Caco-2 (cell line): ENCODE results near the gene PHF1. TPM values are rescaled to one million over a fixed set of nuclear protein-coding genes. Genes with fewer than 3 reads are reported as not detected.

ENCODE experiments used
- BruUV-seq: library from RNA; stranded (reverse); fragments of 400-500 nt; replicated peaks from 2 replicates; lab custom pipeline; 2021; lab: Mats Ljungman, UMichigan
- CTCF ChIA-PET: fragments of 300-600 bp; sonication (Branson Sonifier 250); formaldehyde crosslinking; loops from one replicate; lab custom pipeline; 2022; ENCODE audit warnings: antibody characterized with exemption; lab: Charles Lee
- POLR2A ChIA-PET: fragments of 300-600 bp; sonication (Branson Sonifier 250); formaldehyde crosslinking; loops from one replicate; lab custom pipeline; 2022; ENCODE audit warnings: antibody characterized with exemption; lab: Charles Lee
- DNase-seq, 2 experiments: peaks; one replicate each; pipeline versions ENCODE4 v3.0.0 to v3.0.0-alpha.2; 2020 to 2022
- H3K27me3 ChIP-seq: replicated peaks from 2 replicates; pipeline ENCODE4 v1.6.0; 2011; ENCODE audit warnings: low read length; ENCODE audit not compliant: control insufficient read depth, insufficient read depth
- H3K36me3 ChIP-seq: 2 replicates; pipeline ENCODE4 v1.5.1; 2011; ENCODE audit warnings: low read length; ENCODE audit not compliant: control insufficient read depth, insufficient read depth
- H3K4me1 ChIP-seq: fragments of 250-450 bp; sonication (Bioruptor Pico); 2 replicates; pipeline ENCODE4 v1.5.1; 2020; ENCODE audit warnings: mild to moderate bottlenecking
- H3K4me3 ChIP-seq: 2 replicates; pipeline ENCODE4 v1.5.1; 2011; ENCODE audit warnings: low read depth, mild to moderate bottlenecking, control low read depth, low read length
- H3K9me3 ChIP-seq: fragments of 250-450 bp; sonication (Bioruptor Pico); 2 replicates; pipeline ENCODE4 v1.5.1; 2020; ENCODE audit warnings: mild to moderate bottlenecking, moderate library complexity
- H3K27ac Mint-ChIP-seq: one replicate; pipeline ENCODE4 v1.8.0; 2022; ENCODE audit warnings: mixed read lengths; ENCODE audit not compliant: unreplicated experiment
- H3K27me3 Mint-ChIP-seq: one replicate; pipeline ENCODE4 v1.8.0; 2022; ENCODE audit warnings: mixed read lengths; ENCODE audit not compliant: insufficient read depth, unreplicated experiment
- H3K36me3 Mint-ChIP-seq: one replicate; pipeline ENCODE4 v1.8.0; 2022; ENCODE audit warnings: mild to moderate bottlenecking, mixed read lengths; ENCODE audit not compliant: insufficient read depth, unreplicated experiment
- H3K4me1 Mint-ChIP-seq: one replicate; pipeline ENCODE4 v1.8.0; 2022; ENCODE audit warnings: low read depth, mixed read lengths; ENCODE audit not compliant: unreplicated experiment
- H3K4me3 Mint-ChIP-seq: one replicate; pipeline ENCODE4 v1.8.0; 2022; ENCODE audit warnings: mild to moderate bottlenecking, moderate library complexity, mixed read lengths; ENCODE audit not compliant: unreplicated experiment
- H3K9me3 Mint-ChIP-seq: one replicate; pipeline ENCODE4 v1.8.0; 2022; ENCODE audit warnings: mixed read lengths; ENCODE audit not compliant: unreplicated experiment
- CTCF ChIP-seq, 2 experiments: fragments of 200-600 bp in 1 of 2; IDR thresholded peaks; 1 replicate in 1 of 2; 2 replicates in 1 of 2; pipeline versions ENCODE4 v1.5.1 to v1.8.0; 2011 to 2022; ENCODE audit warnings: antibody characterized with exemption in 1 of 2, control low read depth in 1 of 2, inconsistent platforms in 1 of 2, low read depth in 1 of 2, low read length in 1 of 2, mild to moderate bottlenecking in 1 of 2, moderate library complexity in 1 of 2; ENCODE audit not compliant: insufficient read depth in 1 of 2, severe bottlenecking in 1 of 2, unreplicated experiment in 1 of 2
- intact Hi-C: fragments of 100-400 bp; cut with micrococcal nuclease; formaldehyde crosslinking; loops from one replicate; pipeline ENCODE4 v1.10.0; 2022; ENCODE audit not compliant: unreplicated experiment
- total RNA-seq: library from RNA; stranded (reverse); gene quantifications from 2 replicates; pipeline ENCODE4 v1.2.3, GENCODE V29; 2022

The PHF1 gene
- total RNA-seq, 1 experiment from 2014 or later: 26.4 TPM

- H3K9me3 Mint-ChIP-seq: no peaks in the 10 kb centered on the region
- DNase-seq: no peak
- peaks cover 19% of the 10 kb centered on the region for H3K4me1 Mint-ChIP-seq
- no peak for TF ChIP-seq CTCF (IDR thresholded peaks at IDR 0.05; ENCODE audit: insufficient read depth in 1 of 2, low read depth in 1 of 2, low read length in 1 of 2, severe bottlenecking in 1 of 2, unreplicated experiment in 1 of 2)
- ChIA-PET CTCF (interaction anchor here (0.6 to 1.1 kb wide), 3 partner anchors 35 to 256 kb away, joined by 3 to 5 read pairs (median 3); partner anchors contain the start of gene UQCC2), POLR2A (interaction anchor here (0.6 to 1.4 kb wide), 6 partner anchors 29 to 1640 kb away, joined by 3 to 8 read pairs (median 4); partner anchors contain the start of genes HSPA1A, HSPA1L, RPS18 and UQCC2)
- H3K4me3 Mint-ChIP-seq: peak overlapping the region; percentile 97
- H3K9me3 ChIP-seq: no peaks in the 10 kb centered on the region
- H3K36me3 Mint-ChIP-seq: peaks cover 13% of the 10 kb centered on the region
- H3K27me3 Mint-ChIP-seq: no peaks in the 10 kb centered on the region
- no peaks in the 10 kb centered on the region for H3K27me3 ChIP-seq
- no TSS peak for BruUV-seq
- no peaks in the 10 kb centered on the region for H3K4me1 ChIP-seq
- intact Hi-C loops: loop anchor here (2.0 kb wide), 1 partner anchor 26 kb away; no protein-coding TSS in a partner anchor
- H3K4me3 ChIP-seq: peak overlapping the region; percentile 79
- peak overlapping the region; percentile 80 for H3K27ac Mint-ChIP-seq
- no peaks in the 10 kb centered on the region; the same call in 1 of the 2 replicates for H3K36me3 ChIP-seq
Measured at GRCh38 chr6:33455051-33455450, 44.2 kb downstream of the PHF1 start.

GRCh38 chr6:33456156-33456555, 45.3 kb downstream of the PHF1 start:
- ChIA-PET CTCF (no interaction called here), POLR2A (no interaction called here)
- no peak overlapping the region for H3K4me3 ChIP-seq
- no peak for TF ChIP-seq CTCF (IDR thresholded peaks at IDR 0.05; ENCODE audit: insufficient read depth in 1 of 2, low read depth in 1 of 2, low read length in 1 of 2, severe bottlenecking in 1 of 2, unreplicated experiment in 1 of 2)
- no TSS peak for BruUV-seq
- DNase-seq: no peak
- H3K27me3 ChIP-seq: no peaks in the 10 kb centered on the region
- Mint-ChIP-seq H3K4me3 (no peak overlapping the region), H3K27ac (no peak overlapping the region), H3K4me1 (peaks cover 19% of the 10 kb centered on the region), H3K9me3 (no peaks in the 10 kb centered on the region), H3K36me3 (peaks cover 13% of the 10 kb centered on the region), H3K27me3 (no peaks in the 10 kb centered on the region)
- intact Hi-C loops: no loop called here
- no peaks in the 10 kb centered on the region; the same call in 1 of the 2 replicates for H3K36me3 ChIP-seq
- no peaks in the 10 kb centered on the region for H3K9me3 ChIP-seq
- no peaks in the 10 kb centered on the region for H3K4me1 ChIP-seq

- no peak overlapping the region for H3K27ac Mint-ChIP-seq
- no peaks in the 10 kb centered on the region for H3K27me3 ChIP-seq
- peaks cover 11% of the 10 kb centered on the region for H3K4me1 Mint-ChIP-seq
- BruUV-seq: no TSS peak
- H3K4me3 ChIP-seq: no peak overlapping the region
- H3K36me3 Mint-ChIP-seq: peaks cover 9% of the 10 kb centered on the region
- no peak overlapping the region for H3K4me3 Mint-ChIP-seq
- no peaks in the 10 kb centered on the region; the same call in 1 of the 2 replicates for H3K36me3 ChIP-seq
- no peak for DNase-seq
- ChIA-PET POLR2A (no interaction called here), CTCF (interaction anchor here (0.5 kb wide), 1 partner anchor 111 kb away, joined by 3 read pairs; no protein-coding TSS in a partner anchor)
- intact Hi-C loops: no loop called here
- no peak for TF ChIP-seq CTCF (IDR thresholded peaks at IDR 0.05; ENCODE audit: insufficient read depth in 1 of 2, low read depth in 1 of 2, low read length in 1 of 2, severe bottlenecking in 1 of 2, unreplicated experiment in 1 of 2)
- H3K4me1 ChIP-seq: no peaks in the 10 kb centered on the region
- no peaks in the 10 kb centered on the region for H3K9me3 Mint-ChIP-seq
- H3K27me3 Mint-ChIP-seq: peaks cover 6% of the 10 kb centered on the region
- no peaks in the 10 kb centered on the region for H3K9me3 ChIP-seq
Measured at GRCh38 chr6:33458676-33459075, 47.9 kb downstream of the PHF1 start.
